ENCODE data around the gene MCC.

MCC gene

GRCh38 chr5:113219695-113220094, 268.6 kb downstream of the MCC start:
- no peak for DNase-seq

GRCh38 chr5:113218906-113219517, 269.2 kb downstream of the MCC start:
- no peak for DNase-seq

- DNase-seq: no peak
Observed at GRCh38 chr5:113218200-113218599, 270.1 kb downstream of the MCC start.

- no peak for DNase-seq
Observed at GRCh38 chr5:113217619-113218184, 270.6 kb downstream of the MCC start.

GRCh38 chr5:113216545-113216944, 271.7 kb downstream of the MCC start:
- no peak for DNase-seq

GRCh38 chr5:113215401-113216060, 272.7 kb downstream of the MCC start:
- peak; percentile 43 for DNase-seq

GRCh38 chr5:113214606-113215323, 273.5 kb downstream of the MCC start:
- DNase-seq: no peak

GRCh38 chr5:113213551-113214425, 274.5 kb downstream of the MCC start:
- no peak for DNase-seq

- DNase-seq: peak; percentile 87
Observed at GRCh38 chr5:113212244-113212920, 275.9 kb downstream of the MCC start.

- no peak for DNase-seq
Observed at GRCh38 chr5:113209498-113209897, 278.8 kb downstream of the MCC start.

- no peak for DNase-seq
Observed at GRCh38 chr5:113205807-113206206, 282.4 kb downstream of the MCC start.

- DNase-seq: no peak
Observed at GRCh38 chr5:113205323-113205722, 282.9 kb downstream of the MCC start.

- peak; percentile 31 for DNase-seq
Observed at GRCh38 chr5:113204525-113205161, 283.6 kb downstream of the MCC start.

- DNase-seq: no peak
Observed at GRCh38 chr5:113203916-113204315, 284.3 kb downstream of the MCC start.

GRCh38 chr5:113202746-113203716, 285.2 kb downstream of the MCC start:
- peak; percentile 13 for DNase-seq

- DNase-seq: no peak
Observed at GRCh38 chr5:113202287-113202686, 286.0 kb downstream of the MCC start.

- DNase-seq: peak; percentile 58
Observed at GRCh38 chr5:113201715-113202114, 286.5 kb downstream of the MCC start.

GRCh38 chr5:113199122-113199905, 288.9 kb downstream of the MCC start:
- peak; percentile 67 for DNase-seq

Data from fibroblast of skin of abdomen (primary cell).